Left ventricle myocardium inferior (tissue), 1 donor: ENCODE data around the gene TPRG1. TPM values are rescaled to one million over a fixed set of nuclear protein-coding genes. Genes with fewer than 3 reads are reported as not detected.

Experiments used
- DNase-seq: peaks from one replicate; pipeline ENCODE4 v3.0.0-alpha.2; 2020
- H3K27ac ChIP-seq: fragments of 200-600 bp; replicated peaks from 2 replicates; pipeline ENCODE4 v1.8.0; 2021
- H3K27me3 ChIP-seq: fragments of 200-600 bp; 2 replicates; pipeline ENCODE4 v1.8.0; 2021; ENCODE audit warnings: low read depth
- H3K36me3 ChIP-seq: fragments of 200-600 bp; 2 replicates; pipeline ENCODE4 v1.8.0; 2021
- H3K4me1 ChIP-seq: fragments of 200-600 bp; 2 replicates; pipeline ENCODE4 v1.8.0; 2021
- H3K4me3 ChIP-seq: fragments of 200-600 bp; 2 replicates; pipeline ENCODE4 v1.8.0; 2021; ENCODE audit warnings: mild to moderate bottlenecking, moderate library complexity
- H3K9me3 ChIP-seq: fragments of 200-600 bp; replicated peaks from 2 replicates; pipeline ENCODE4 v1.8.0; 2021
- intact Hi-C: fragments of 100-400 bp; cut with micrococcal nuclease; formaldehyde crosslinking; loops from one replicate; pipeline ENCODE4 v1.11.0; 2022
- total RNA-seq: library from RNA; stranded (reverse); fragmentation: NEBNext Ultra II Directional; extraction: Animal tissue kit (Norgen Biotek cat#: 25700); gene quantifications from one replicate; pipeline ENCODE4 v1.2.1, GENCODE V29; 2021
- TF ChIP-seq, protein P1 (sequence below): fragments of 200-600 bp; IDR thresholded peaks from 2 replicates; pipeline ENCODE4 v1.8.0; 2021; ENCODE audit warnings: antibody characterized with exemption, mild to moderate bottlenecking, borderline replicate concordance
- donor health status: DM: no; HTN: yes; CAD: no; lungs with severe emphysema.

TPRG1 gene
- total RNA-seq, 1 donor from 2014 or later = 1.5 TPM

GRCh38 chr3:189132839-189133238, 38.9 kb upstream of the TPRG1 start:
- intact Hi-C loops = loop anchor here (10.0 kb wide), 1 partner anchor 1398 kb away; no protein-coding TSS in a partner anchor
- peak overlapping the region; percentile 39 for H3K27ac ChIP-seq

GRCh38 chr3:189133768-189134167, 38.0 kb upstream of the TPRG1 start:
- no peak for DNase-seq
- Histone ChIP-seq H3K27me3 (no peaks in the 10 kb centered on the region), H3K4me3 (no peak overlapping the region), H3K4me1 (peaks cover 9% of the 10 kb centered on the region), H3K36me3 (no peaks in the 10 kb centered on the region), H3K27ac (no peak overlapping the region), H3K9me3 (no peaks in the 10 kb centered on the region)
- TF ChIP-seq, protein P1, sequence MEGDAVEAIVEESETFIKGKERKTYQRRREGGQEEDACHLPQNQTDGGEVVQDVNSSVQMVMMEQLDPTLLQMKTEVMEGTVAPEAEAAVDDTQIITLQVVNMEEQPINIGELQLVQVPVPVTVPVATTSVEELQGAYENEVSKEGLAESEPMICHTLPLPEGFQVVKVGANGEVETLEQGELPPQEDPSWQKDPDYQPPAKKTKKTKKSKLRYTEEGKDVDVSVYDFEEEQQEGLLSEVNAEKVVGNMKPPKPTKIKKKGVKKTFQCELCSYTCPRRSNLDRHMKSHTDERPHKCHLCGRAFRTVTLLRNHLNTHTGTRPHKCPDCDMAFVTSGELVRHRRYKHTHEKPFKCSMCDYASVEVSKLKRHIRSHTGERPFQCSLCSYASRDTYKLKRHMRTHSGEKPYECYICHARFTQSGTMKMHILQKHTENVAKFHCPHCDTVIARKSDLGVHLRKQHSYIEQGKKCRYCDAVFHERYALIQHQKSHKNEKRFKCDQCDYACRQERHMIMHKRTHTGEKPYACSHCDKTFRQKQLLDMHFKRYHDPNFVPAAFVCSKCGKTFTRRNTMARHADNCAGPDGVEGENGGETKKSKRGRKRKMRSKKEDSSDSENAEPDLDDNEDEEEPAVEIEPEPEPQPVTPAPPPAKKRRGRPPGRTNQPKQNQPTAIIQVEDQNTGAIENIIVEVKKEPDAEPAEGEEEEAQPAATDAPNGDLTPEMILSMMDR = no peak
- intact Hi-C loops = loop anchor here (10.0 kb wide), 1 partner anchor 1399 kb away; no protein-coding TSS in a partner anchor

More at GRCh38 chr3:189132839-189133238, 38.9 kb upstream of the TPRG1 start:
- H3K36me3 ChIP-seq = no peaks in the 10 kb centered on the region
- H3K9me3 ChIP-seq = no peaks in the 10 kb centered on the region
- H3K4me1 ChIP-seq = peaks cover 9% of the 10 kb centered on the region
- TF ChIP-seq, protein P1 = no peak
- no peak for DNase-seq
- H3K27me3 ChIP-seq = no peaks in the 10 kb centered on the region
- no peak overlapping the region for H3K4me3 ChIP-seq

DNA sequence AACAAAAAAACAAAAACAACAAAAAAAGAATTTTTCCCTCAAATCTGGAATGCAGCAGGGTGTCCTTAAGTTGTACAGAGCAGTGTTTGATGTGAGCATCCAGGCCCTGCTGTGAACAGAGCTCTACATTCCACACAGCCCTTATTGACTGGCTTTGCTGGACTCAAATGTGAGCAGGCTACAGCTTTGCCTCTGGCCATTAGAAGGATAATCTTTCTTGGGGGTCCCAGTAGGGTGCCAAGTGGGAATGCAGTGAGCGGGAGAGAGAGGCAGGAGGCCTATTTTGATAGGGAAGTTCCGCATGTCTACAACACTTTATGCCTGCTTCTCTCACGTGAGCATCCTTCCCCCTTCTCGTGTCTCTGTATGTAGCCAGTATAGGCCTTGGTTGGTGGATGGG, 34.4 kb upstream of the TPRG1 start:
- Histone ChIP-seq H3K27ac (no peak overlapping the region), H3K4me3 (no peak overlapping the region), H3K27me3 (no peaks in the 10 kb centered on the region), H3K4me1 (peaks cover 3% of the 10 kb centered on the region), H3K36me3 (no peaks in the 10 kb centered on the region), H3K9me3 (no peaks in the 10 kb centered on the region)
- no peak for DNase-seq
- intact Hi-C loops = loop anchor here (10.0 kb wide), 1 partner anchor 1403 kb away; no protein-coding TSS in a partner anchor
- TF ChIP-seq, protein P1 = no peak

DNA sequence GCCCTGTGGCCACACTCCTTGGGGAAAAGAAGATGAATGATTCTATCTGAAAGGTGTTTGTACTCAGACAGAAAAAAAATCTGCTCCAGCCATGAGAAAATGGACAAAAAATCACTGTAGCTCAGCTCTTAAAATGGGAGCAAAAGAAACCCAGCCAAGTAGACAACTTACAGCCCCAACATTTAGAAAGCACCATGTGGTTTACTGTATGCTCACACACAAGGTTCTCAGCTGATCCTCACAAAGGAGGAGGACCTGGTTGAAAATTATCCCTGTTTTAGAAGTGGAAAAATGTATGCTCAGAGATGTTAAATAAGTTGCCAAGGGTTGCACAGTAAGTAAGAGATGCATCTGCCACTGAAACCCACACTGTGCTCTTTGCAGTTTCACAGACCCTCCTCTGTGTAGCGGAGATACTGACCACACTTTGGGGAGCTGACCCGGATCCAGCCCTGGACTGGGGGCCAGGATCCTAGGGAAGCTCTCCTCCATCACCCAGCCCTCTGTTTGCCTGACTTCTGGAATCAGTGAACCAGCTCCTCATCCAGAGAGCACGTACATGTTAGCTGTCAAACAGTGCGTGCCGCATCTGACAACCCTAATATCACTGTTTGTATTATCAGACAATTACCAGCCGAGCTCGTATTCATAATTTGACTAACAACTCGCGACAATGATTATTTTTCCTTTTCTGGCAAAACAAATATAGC, 32.7 kb upstream of the TPRG1 start:
- intact Hi-C loops = loop anchor here (10.0 kb wide), 1 partner anchor 1404 kb away; no protein-coding TSS in a partner anchor
- Histone ChIP-seq H3K27me3 (no peaks in the 10 kb centered on the region), H3K4me1 (no peaks in the 10 kb centered on the region), H3K4me3 (no peak overlapping the region), H3K36me3 (no peaks in the 10 kb centered on the region), H3K9me3 (no peaks in the 10 kb centered on the region), H3K27ac (no peak overlapping the region)
- TF ChIP-seq, protein P1 = no peak
- DNase-seq = no peak

DNA sequence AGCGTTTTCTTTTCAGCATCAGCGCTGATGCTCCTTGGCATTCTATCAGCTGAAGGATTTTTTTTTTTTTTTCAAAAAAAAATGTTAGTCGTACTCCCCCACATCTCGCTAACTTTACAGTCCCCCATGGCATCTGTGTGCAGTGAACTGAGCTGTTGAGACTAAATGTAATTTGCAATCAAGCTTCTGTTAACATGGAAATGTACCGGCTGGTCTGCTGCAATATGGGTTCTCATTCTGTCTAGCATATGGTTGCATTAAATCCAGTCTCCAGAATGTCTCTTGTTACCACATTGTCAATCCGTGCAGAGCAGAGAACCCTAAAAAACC, 32.2 kb upstream of the TPRG1 start:
- no peak for DNase-seq
- Histone ChIP-seq H3K4me1 (no peaks in the 10 kb centered on the region), H3K4me3 (no peak overlapping the region), H3K9me3 (no peaks in the 10 kb centered on the region), H3K27me3 (no peaks in the 10 kb centered on the region), H3K36me3 (no peaks in the 10 kb centered on the region), H3K27ac (no peak overlapping the region)
- TF ChIP-seq, protein P1 = no peak
- intact Hi-C loops = loop anchor here (10.0 kb wide), 1 partner anchor 1405 kb away; no protein-coding TSS in a partner anchor
